Activated gamma-delta T cell treated with Interleukin-2 at 50 U/mL for 16 hours (primary cell): ENCODE measurements around the gene STK25.

Experiments used
- DNase-seq: peaks from one replicate; pipeline ENCODE4 v3.0.0-alpha.2; 2020

STK25 gene

GRCh38 chr2:241492174-241492565 lies 16.2 kb downstream of the STK25 start:
- no peak for DNase-seq

- DNase-seq = no peak
Observed at GRCh38 chr2:241491549-241492173, 16.7 kb downstream of the STK25 start.

- no peak for DNase-seq
Observed at GRCh38 chr2:241490825-241491506, 17.4 kb downstream of the STK25 start.

- DNase-seq = no peak
Observed at GRCh38 chr2:241489733-241490680, 18.4 kb downstream of the STK25 start.

GRCh38 chr2:241489088-241489487 lies 19.3 kb downstream of the STK25 start:
- DNase-seq = no peak

- DNase-seq = no peak
Observed at GRCh38 chr2:241485172-241485911, 23.0 kb downstream of the STK25 start.

- DNase-seq = no peak
Observed at GRCh38 chr2:241483305-241483704, 25.1 kb downstream of the STK25 start.

- DNase-seq = no peak
Observed at GRCh38 chr2:241482126-241482955, 26.0 kb downstream of the STK25 start.

- DNase-seq = no peak
Observed at GRCh38 chr2:241481687-241482086, 26.7 kb downstream of the STK25 start.

GRCh38 chr2:241479026-241479898 lies 29.1 kb downstream of the STK25 start:
- no peak for DNase-seq

GRCh38 chr2:241478166-241478565 lies 30.2 kb downstream of the STK25 start:
- DNase-seq = no peak

GRCh38 chr2:241475267-241475666 lies 33.1 kb downstream of the STK25 start:
- no peak for DNase-seq

- no peak for DNase-seq
Observed at GRCh38 chr2:241473399-241473798, 35.0 kb downstream of the STK25 start.

- DNase-seq = no peak
Observed at GRCh38 chr2:241469746-241470145, 38.6 kb downstream of the STK25 start.

- DNase-seq = no peak
Observed at GRCh38 chr2:241468476-241468781, 40.0 kb downstream of the STK25 start.

- DNase-seq = no peak
Observed at GRCh38 chr2:241467777-241468475, 40.5 kb downstream of the STK25 start.

- no peak for DNase-seq
Observed at GRCh38 chr2:241466230-241466629, 42.2 kb downstream of the STK25 start.

GRCh38 chr2:241465543-241465942 lies 42.8 kb downstream of the STK25 start:
- DNase-seq = no peak

- no peak for DNase-seq
Observed at GRCh38 chr2:241463276-241464135, 44.9 kb downstream of the STK25 start.
